NCI-H2227 (cell line): ENCODE data around the gene CDC42BPA.

ENCODE experiments used
- DNase-seq: peaks from one replicate; lab custom pipeline; 2025; ENCODE audit not compliant: unreplicated experiment; lab: John Stamatoyannopoulos, UW

The CDC42BPA gene

DNA sequence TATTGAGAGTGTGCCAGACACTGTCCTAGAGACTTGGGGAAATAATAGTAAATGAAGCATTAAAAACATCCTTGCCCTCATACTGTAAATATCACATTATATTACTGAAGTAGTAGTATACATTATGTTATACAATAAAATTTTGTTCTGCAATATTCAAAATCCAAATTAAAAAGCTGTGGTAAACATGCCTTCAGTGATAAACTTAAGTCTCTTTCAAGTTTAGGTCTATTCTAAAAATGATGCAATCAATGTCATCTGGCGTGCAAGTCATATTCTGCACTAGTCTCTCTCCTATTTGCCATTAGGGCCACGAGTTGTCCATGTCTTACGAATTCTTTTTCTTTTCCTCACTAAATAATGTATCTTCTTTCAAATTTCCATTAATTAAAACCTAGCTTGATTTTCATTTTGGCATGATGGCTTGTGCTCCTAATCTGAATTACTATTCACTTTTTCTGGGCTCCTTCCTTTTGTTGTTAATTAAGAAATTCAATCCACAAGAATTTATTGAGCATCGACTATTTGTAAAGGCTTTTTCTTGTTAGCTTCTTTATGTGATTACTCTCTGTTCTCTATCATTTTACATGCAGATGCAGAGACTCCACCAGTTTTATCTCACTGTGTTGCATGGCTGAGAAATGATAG is 247.5 kb downstream of the CDC42BPA start:
- no peak for DNase-seq

DNA sequence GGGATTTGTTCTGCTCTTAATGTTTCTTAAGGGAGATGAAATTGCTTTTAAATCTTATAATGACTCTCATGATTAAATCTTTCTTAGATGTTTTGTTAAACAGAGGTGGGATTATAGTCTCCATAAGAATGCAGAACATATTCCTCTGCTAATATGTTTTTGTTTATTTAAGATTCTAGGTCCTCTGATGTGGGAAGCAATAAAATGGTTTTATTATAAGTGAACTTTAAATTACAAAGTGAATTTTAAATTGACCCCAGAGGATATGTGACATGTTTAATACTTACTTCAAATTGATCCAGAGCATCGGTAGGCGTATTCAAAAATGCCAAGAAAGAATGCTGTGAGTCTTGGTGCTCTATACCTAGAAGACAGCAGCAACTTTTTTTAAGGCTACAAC is 248.8 kb downstream of the CDC42BPA start:
- no peak for DNase-seq

DNA sequence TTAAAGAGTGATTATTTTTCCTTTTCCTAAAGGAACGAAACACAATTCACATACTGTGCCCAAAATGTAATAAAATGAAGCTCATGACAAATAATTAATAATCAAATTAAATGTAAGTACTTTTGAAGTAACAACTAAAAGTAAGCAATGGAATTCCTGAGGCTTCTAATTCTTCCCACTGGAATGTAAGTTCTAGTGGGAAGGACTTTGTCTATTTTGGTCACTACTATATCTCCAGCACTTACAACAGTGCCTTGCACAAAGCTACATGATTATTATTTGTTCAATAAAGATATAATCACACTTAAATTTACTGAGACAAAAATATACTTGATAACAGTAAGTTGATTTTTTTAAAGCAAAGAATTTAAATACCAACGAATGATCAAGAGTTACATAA is 249.4 kb downstream of the CDC42BPA start:
- no peak for DNase-seq

DNA sequence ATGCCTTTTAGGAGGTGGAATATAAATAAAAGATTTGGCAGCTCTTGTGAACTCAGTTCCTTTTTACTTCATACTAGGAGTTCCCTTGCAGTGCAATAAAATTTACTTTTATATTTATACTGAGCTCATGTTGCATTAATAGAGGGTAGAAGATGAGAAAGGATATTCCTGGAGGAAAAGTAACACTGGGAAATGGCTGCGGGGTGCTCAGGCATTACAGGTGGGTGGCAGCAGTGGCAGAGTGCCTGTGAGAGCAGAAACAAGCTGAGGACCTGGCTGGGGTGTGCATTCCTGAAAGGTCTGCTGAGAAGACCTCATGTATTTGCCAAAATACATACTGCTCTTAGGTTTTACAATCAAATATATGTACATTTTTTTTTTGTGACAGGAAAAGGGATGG is 251.3 kb downstream of the CDC42BPA start:
- DNase-seq: no peak

DNA sequence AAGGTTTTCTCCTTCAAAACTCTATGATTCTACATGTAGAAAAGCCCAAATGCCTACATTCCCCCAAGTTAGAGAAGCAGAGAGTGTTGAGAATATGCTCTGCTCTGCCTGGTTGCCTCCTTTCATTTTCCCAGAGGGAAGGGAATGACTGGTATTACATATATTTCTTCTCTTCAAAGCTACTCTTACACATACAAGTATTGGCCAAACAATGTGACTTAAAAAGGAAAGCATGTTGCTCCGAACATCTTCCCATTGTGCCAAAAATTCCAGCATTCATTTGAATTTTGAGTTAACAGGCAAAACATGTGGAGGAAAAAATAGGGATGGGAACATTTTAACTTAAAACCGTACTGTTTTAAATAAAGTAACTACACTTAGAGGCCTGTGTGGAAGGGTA is 253.0 kb downstream of the CDC42BPA start:
- no peak for DNase-seq

DNA sequence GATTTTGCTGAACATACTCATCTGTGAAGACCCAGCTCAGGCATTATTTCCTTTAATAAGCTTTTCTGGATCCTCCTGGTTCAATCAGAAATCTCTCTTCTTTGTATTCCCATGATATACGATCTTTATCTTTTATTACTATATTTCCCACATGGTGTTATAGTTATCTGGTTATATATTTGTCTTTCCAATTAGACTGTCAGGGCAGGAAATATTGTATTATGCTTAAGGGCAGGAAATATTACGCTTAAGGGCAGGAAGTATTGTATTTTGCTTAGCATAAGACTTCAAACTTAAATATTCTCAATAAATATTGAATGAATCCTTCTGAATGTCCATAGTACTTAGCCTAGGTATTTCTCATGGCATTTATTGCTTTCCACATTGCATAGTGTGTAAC is 256.0 kb downstream of the CDC42BPA start:
- DNase-seq: no peak

DNA sequence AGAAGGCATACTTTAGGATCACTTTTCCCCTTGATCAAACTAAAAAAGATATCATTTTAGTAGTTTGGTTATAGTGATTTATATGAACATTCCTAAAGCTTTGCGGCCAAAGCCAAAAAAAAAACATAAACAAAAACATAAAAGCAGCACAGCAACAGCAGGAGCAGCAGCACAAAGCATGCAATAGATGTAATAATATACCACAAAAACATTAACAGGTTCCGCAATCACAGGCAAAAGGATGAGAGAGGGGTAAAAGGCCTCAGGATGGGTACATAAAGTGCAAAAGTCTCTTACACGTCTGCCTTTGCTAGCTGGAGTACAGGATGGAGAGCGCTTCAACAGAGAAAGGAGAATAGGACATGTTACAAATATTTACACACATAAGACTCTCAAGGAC is 259.2 kb downstream of the CDC42BPA start:
- DNase-seq: no peak

DNA sequence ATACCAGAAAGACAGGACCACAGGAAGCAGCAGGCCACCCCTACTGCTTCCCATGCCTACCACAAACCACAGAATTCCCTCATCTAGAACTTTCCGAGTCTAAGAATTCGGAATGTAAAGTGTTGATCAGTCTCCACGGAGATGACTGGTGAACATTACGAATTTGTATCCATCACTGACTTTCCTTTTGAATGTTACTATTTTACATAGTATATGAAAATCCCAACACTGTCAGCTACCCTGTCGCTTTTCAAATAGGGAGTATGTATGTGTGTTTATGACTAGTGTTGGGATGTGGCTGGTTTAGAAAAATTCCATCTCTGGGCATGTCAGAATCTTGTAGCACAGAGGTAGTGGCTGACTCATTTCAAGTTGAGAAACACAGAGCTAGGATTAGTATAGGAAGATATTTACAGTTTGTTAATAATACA is 260.0 kb downstream of the CDC42BPA start:
- no peak for DNase-seq

DNA sequence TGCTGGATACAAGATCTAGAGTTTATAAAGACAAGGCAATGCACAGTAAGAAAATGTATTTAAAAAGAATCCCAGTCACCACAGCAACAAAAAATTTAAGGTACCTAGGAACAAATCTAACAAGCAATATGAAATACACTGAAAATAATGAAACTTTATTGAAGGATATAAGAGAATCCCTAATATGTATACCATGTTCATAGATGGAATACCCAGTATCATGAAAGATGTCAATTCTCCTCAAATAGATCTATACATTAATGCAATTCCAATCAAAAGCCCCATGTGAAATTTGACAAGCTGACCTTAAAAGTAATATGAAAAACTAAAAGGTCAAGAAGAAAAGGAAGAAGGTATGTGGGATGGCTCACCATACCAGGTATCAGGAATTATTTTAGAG is 269.0 kb downstream of the CDC42BPA start:
- no peak for DNase-seq

DNA sequence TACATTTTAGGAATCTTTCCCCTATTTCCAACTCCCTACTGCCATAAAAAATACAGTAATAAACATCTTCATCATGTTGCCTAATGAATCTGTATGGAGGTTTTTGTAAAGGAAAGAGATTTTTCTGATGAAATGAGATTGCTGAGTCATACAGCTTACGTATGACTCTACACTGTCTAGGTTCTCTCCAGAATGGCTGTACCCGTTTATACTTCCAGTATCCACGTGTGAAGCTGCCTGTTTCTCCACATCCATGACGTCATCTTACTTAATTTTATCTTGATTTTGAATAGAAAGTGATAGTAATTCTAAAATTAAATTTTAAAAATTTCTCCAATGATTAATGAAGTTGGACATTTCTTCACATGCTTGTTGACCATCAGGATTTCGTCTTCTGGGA is 274.5 kb downstream of the CDC42BPA start:
- DNase-seq: no peak

DNA sequence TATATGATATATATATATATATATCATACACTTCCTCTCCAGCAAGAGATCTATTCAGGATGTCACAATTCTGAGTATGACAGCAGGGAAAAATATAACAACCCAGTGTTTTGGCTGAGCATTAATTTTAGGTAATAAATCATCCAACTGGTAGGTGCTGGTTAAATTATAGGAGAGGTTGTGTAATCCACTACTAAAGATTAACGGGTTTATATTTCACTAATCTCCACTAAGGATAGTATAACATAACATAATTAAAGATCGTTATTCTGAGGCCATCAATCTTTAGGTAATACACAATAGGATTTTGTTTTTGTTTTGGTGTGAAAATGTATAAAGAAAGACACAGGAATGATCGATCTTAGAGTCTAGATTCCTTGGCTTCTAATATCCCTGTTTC is 276.0 kb downstream of the CDC42BPA start:
- DNase-seq: no peak

DNA sequence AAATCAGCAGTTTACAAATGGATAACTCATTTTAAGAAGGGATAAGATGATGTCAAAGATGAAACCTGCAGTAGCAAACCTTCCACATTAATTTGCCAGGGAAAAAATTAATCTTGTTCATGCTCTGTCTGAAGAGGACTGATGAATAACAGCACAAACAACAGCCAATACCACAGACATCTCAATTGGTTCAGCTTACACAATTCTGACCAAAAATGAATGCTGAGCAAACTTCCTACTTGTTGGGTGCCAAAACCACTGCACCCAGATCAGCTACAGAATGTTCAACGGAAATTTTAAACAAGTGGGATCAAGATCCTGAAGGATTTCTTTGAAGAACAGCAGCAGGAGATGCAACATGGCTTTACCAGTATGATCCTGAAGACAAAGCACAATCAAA is 279.9 kb downstream of the CDC42BPA start:
- no peak for DNase-seq

DNA sequence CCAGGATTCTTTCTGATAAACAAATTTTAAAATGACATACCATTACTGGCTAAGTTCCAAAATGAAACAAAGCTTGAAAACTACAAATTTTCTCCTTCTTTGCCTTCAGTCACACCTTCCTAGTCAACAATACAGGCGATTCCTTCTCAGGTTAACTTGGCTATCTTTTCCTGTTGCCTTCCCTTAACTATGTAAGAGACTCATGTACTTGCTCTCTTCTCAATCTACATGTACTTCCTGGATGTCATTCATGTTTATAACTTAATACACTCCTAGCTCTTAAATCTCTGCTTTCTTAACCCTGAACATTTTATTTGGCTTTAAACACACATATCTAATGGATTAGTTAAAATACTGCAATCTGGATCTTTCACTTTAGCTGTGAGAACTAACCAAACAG is 281.2 kb downstream of the CDC42BPA start:
- no peak for DNase-seq

DNA sequence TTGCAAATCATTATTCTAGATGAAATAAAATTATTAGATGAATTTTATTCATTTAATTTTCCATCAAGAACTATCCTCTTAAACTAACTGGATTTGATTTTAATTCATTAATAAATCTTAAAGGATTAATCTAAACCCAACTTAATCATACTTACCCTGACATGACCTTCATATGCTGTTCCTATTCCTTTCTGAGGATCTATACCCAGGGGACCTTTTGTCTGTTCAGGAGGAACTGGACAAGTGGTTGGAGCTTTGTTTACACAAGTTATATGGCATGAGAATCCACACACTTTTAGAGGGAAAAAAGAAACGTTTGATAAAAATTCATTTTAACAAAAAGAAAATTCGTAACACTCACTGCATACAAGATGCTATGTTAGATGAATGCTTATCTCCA is 283.0 kb downstream of the CDC42BPA start:
- no peak for DNase-seq

DNA sequence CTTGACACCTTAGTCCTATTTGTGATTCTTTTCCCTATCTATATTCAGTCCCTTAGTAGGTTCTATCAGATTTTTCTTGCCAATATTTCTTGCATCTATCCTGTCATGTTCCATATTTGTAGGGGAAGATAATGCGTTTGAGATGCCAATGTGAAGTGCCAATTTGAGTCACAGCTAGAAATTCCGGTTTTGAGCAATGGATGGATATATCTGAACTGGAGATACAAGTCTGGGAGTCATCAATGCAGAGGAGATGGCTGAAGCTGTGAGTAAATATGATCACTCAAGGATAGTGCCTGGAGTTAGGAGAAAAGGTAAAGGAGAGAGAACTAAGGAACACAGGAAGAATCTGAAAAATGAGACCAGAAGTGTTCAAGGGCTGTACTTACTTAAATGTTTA is 284.4 kb downstream of the CDC42BPA start:
- DNase-seq: no peak

DNA sequence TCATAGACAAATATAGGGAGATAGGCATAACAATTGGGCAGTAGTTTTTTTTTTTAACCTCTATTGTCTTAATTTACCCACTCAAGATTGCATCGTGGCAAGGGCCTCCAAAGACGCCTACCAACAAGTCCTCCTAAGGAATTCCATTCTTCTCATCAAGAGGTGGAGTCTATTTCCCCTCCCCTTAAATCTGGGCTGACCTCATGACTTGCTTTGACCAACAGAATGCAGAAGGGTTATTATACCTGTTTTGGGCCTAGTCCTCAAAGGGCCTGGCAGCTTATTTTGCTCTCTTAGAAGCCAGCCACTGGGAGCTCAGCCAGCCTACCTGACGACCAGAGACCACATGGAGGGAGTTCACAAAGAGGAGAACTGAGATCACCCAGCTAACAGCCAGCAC is 285.9 kb downstream of the CDC42BPA start:
- no peak for DNase-seq

DNA sequence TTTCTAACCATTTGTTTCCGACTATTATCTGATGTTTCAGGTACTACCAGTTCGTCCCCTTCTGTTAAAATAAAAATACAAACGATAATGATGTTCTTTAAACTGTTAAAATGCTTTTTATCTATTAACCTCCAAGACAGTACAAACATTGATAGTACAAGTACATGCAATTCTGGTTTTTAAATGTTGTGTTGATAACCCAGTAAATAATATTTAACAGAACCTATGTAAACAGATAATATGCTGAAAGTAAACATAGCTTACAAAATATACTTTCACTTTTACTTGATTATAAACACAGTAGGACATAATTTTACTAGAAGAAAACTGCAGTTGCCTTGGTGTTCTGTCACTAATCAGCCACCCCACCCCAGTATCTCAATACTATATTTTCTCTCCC is 301.3 kb downstream of the CDC42BPA start:
- DNase-seq: no peak

DNA sequence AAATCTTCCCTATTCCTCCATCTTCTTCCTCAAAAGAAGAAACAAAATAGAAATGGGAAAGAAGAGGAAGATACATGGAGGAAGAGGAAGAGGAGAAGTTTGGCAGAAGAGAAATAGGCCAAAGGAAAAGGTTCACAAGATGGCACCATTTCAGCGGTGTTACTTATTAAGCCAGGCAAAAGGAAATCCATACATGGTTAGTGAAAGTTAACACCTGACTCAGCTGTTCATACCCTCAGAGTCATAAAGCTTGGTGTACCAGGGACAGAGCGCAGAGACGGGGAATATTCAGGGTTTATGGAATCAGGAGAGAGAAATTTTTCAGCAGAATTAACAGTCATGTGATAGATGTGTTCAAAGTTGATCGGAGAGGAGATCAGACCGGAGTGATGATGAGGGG is 307.6 kb downstream of the CDC42BPA start:
- DNase-seq: no peak

DNA sequence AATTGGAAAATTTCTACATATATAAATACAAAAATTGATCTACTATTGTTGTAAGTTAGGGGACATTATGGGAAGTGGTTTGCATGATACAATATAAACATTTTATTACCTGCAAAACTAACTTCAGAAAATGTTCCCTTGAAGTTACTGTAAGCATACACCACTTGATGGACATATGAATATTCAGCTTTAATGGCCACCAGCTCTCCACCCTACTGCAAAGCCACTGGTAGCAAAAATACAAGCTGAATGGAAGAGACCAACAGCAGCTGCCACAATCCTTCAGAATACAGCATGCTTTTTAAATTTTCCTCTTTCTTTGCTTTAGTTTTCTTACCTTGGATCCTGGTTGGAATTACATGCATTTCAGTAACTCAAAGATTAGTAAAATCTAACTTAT is 308.4 kb downstream of the CDC42BPA start:
- DNase-seq: no peak

DNA sequence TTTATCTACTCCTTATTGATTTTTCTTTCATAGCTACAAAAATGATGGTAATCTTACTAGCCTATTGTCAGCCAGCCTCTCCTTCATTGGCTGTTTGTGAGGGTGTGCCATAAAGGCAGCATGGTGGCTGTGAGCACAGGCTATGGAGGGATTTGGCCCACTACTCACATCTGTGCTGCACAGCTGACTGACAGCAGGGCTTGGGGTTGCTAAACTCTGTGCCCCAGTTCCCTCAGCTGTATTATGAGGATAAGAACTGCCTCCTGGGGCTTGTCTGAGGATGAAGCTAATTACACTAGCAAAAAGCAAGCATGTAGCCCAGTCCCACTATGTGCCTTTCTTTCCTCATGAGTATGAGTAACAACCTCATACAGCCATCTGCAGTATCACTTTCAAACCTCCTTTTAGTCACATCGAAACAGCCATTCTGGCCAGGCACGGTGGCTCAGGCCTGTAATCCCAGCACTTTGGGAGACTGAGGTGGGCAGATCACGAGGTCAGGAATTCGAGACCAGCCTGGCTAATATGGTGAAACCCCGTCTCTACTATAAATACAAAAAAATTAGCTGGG is 312.0 kb downstream of the CDC42BPA start:
- no peak for DNase-seq

DNA sequence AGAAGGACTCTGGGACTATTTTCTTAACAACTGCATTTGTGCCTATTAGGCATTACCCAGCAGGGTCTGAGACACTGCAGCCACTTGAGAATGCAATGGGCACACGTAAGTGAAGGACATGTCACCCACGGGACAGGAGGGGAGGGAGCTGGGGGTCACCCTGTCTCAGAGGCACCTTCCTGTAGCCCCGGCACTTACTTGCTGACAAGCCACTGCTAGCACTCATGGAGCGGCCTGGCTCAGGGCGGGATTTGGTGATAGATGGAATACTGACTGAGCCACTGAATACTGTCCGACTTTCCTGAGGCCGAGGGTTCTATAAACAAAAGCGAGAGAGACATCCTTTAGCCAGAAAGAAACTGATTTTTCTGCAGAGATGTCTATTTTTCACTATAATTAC is 313.5 kb downstream of the CDC42BPA start:
- DNase-seq: no peak

DNA sequence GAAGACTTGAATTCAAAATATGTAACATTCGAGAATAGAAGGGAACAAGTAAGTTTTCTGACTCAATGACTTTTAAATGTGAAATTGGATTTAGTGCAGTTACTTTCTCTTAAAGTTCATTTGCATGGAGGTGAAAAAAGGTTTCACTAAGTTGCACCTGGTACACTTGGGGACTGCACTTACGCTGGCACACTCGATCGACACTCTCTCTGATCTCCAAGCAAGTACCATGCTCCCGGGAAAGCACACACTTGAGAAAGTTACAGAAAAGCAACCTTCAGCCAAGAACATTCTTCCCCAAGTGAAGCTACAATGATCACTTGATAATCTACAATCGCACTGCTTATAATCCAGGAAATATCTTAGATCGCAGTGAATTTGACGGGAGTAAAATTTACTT is 315.1 kb downstream of the CDC42BPA start:
- no peak for DNase-seq

DNA sequence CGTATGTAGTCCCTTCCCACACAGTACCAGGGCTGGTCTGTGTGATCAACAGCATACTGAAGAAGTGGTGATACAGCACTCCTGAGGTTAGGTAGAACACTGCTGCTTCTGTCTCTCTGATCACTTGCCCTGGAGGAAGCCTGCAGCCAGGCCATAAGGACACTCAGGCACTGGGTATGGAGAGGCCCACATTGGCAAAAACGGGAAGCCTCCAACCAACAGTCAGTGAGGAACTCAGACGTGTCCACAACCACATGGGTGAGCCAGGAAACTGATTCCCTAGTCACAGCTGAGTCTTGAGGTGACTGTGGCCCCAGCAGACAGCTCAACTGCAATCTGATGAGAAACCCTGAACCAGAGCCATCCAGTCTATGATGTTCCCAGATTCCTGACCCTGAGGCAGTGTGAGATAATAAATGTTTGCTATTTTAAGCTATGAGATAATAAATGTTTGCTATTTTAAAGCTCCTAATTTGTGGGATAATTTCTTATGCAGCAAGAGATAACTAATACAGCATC is 315.7 kb downstream of the CDC42BPA start:
- DNase-seq: no peak
